ENCODE measurements around the gene ETV4.

ETV4 gene

GRCh38 chr17:43572368-43572980, 26.3 kb upstream of the ETV4 start:
- DNase-seq = no peak

DNA sequence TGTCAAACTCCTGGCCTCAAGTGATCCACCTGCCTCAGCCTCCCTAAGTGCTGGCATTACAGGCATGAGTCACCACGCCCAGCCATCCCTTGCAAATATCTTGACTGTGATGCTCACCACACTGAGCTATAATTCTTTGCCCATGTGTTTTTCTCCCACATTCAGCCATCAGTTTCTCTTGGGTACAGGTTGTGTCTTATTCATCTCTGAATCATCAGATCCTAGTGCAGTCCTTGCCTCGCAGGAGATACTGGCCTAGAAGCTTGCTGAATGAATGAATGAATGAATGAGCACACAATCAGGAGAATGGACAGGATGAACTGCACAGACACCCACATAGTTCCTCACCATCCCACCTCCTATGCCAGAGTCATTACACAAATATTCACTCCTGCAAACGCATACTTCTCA, 24.4 kb upstream of the ETV4 start:
- no peak for DNase-seq

- no peak for DNase-seq
Observed at GRCh38 chr17:43568506-43569082, 22.5 kb upstream of the ETV4 start.

DNA sequence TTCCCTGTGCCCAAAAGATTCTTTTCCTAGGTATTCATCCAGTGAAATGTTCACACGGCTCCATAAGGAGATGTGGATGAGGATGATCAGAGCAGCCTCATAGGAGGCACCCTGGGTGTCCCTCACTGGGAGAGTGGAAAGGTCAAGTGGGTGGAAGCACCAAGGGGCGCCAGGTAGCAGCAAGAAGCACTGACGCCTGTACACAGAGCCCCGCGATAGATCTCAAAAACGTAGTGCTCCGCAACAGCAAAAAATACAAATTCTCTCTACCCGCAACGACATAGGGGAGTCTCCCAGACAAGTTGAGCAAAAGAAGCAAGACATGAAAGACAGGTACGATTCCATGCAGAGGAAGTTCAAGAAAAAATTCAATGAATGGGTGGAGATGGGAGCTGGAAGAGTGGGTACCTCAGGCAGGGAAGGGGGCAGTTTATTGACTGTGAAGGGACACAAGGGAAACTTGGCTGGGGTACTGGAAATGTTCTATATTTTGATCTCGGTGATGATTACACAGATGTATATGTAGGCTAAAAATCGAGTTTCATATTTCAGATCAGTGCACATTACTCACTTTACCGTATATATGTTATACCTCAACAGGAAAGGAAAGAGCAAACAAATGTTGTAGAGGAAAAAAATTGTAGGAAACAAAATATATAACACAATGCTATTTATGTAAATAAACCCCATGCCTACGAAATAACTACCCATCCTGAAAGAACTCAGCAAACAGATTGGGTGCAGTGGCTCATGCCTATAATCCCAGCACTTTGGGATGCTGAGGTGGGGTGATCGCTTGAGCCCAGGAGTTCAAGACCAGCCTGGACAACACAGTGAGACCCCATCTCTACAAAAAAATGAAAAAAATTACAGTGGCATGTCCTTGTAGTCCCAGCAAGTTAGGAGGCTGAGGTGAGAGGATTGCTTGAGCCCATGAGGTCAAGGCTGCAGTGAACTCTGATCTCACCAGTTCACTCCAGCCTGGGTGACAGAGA, 17.8 kb upstream of the ETV4 start:
- DNase-seq = no peak

GRCh38 chr17:43562679-43563599, 16.8 kb upstream of the ETV4 start:
- no peak for DNase-seq

- no peak for DNase-seq
Observed at GRCh38 chr17:43560461-43561427, 14.6 kb upstream of the ETV4 start.

DNA sequence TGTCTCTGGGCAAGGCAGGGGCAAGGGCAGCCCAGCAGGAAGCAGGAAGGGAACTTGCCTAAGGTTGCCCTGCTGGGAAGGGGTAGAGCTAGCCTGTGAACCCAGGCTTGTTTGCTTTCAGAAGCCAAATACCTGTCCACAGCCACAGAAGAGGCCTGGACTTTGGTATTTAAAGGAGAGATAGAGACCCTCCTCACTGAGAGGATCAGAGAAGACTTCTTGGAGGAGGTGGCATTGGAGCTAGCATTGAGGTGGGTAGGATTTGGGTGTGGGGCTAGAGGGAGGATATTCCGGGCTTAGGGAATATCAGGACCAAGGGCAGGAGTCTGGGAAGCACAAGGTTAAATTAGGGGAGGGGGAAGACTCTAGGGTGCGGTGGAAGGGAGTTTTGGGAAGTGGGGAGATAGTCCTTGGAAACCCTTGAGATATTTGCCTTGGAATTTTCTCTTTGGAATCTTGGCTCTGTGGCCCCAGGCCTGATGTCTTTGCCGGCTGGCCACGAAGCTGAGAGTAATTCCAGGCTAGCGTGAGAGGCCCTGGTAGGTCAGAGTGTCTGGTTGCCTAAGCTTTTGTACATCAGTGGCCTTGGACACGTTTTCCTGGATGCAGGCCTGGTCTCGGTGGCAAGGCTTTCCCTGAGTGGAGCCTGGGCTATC, 13.1 kb upstream of the ETV4 start:
- no peak for DNase-seq

- no peak for DNase-seq
Observed at GRCh38 chr17:43558805-43559160, 12.6 kb upstream of the ETV4 start.

DNA sequence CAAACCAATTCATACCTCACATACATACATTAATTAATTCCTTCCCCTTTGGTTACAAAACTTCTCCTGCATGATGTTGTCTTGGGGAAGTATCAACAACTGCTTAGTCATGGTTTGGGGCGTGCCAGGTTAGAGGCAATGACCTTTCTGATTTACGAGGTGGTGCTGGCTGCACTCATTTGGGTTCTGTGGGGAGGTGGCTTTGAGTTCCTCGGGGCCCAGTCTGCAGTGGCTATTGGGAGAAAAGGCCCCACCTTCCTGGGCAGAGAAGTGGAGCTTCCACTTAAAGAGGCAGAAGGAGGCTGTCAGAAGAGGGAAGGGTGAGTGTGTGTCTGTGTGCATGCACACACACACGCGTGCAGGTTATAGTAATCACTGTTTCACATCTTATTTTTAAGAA, 10.2 kb upstream of the ETV4 start:
- DNase-seq = no peak

- DNase-seq = no peak
Observed at GRCh38 chr17:43554857-43555256, 8.7 kb upstream of the ETV4 start.

DNA sequence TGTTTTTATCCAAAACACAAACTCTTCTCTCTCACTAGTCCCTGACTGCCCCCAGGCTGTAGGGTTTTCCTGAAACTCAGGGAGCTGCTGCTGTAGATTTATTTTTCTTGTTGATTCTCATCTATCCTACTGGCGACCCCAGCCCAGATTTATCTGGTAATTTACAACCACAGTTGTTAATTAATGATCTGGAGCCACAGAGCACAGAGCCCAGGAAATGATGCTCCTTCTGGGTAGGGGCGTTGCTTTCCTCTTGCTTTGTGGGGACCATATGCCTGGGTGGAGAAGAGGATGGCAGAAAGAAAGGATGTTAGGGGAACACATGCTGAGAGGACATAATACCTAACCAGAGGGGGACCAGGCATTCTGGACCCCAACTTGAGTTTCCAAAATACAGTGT, 7.4 kb upstream of the ETV4 start:
- DNase-seq = no peak

GRCh38 chr17:43552229-43552837, 6.2 kb upstream of the ETV4 start:
- DNase-seq = no peak

DNA sequence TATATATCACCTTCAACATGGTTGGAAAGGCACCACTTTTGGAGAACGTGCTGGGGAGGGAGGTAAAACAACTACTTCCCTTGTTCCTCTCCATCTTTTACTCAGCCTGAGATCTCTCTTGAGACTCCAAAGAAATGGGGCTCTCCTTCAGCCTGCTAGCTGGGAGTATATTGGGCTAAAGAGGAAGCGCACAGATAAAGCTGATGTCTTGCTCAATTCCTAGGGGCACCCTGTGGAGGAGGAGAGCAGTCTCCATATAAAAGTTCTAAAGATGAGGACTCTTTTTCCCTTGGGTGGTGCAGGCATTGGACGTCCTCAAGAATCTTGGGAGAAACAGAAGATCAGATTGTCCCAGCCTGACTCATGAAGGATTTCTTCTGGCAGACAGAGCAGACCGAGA, 4.6 kb upstream of the ETV4 start:
- no peak for DNase-seq

- no peak for DNase-seq
Observed at GRCh38 chr17:43549496-43549895, 3.4 kb upstream of the ETV4 start.

GRCh38 chr17:43548689-43549379, 2.7 kb upstream of the ETV4 start:
- no peak for DNase-seq

DNA sequence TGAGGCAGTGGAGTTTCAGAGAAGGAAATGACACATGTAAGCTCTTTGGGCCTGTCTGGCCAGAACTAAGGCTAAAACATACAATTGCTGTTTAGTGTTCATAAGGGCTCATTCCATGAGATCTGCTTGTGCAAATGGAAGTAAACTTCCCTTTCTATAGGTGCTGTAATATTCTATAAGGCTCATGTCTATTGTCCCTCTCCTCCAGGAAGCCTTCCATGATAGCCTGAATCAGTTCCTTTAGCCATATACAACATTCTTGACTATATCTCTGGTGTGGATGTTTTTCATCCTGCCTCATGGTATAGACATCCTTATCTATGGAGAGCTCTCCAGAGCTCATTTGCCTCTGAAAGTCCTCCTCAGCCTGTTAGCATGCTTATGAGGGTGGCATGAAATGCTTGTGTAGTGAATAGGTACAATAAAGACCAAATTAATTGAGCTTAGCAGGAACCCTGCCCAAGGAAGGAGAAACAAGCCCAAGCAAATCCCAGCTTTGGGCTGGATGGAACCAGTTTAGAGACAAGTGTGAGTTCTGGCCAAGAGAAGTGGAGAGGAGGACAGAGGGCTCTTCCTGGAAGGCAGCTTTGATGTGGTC, 1.6 kb upstream of the ETV4 start:
- DNase-seq = no peak

DNA sequence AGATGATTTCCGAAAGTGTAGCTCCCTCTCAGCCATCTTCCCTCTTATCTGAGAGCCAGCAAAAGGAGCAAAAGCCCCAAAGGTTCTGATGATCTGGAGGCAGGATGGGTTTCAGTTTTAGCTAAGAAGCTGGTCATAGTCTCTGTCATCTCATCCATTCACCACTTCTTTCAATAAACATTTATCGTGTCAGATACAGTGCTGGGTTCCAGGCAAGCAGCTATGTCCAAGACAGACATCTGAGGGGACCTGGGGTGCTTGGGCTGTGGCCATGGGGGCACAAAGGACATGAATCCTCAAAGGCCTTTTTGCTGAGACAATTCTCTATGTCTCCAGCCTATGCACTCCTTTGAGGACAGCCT, 1.0 kb upstream of the ETV4 start:
- DNase-seq = no peak

DNA sequence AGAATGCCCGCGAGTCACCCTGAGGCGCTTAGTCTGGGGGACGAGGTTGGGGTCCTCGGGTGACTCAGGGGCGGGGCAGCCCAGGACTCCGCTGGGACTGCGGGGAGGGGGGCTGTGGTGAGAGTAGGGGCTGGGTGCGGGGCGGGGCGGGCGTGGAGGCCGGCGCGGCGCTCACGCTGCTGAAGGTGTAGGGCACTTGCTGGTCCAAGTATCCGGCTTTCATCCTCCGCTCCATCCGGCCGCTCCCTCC, 832 bp downstream of the ETV4 start:
- DNase-seq = no peak

GRCh38 chr17:43543771-43544575, 2.2 kb downstream of the ETV4 start:
- no peak for DNase-seq

Measured in NCI-H2171 treated with DMSO at 0.1 percent for 48 hours (cell line).